PC-3 (cell line): ENCODE data around the gene C7orf57. TPM values are rescaled to one million over a fixed set of nuclear protein-coding genes. Genes with fewer than 3 reads are reported as not detected.

Experiments used
- ATAC-seq: fragments of 200-7000 bp; cut with Tn5 transposase; 2 replicates; pipeline ENCODE4 v1.9.1; 2020; ENCODE audit warnings: mild to moderate bottlenecking, moderate library complexity
- BruUV-seq: library from RNA; stranded (reverse); fragments of 400-500 nt; replicated peaks from 2 replicates; lab custom pipeline; 2021; lab: Mats Ljungman, UMichigan
- CTCF ChIA-PET: fragments of 300-600 bp; sonication (Branson Sonifier 250); formaldehyde crosslinking; loops from one replicate; lab custom pipeline; 2022; ENCODE audit warnings: antibody characterized with exemption; lab: Charles Lee
- POLR2A ChIA-PET: fragments of 300-600 bp; sonication (Branson Sonifier 250); formaldehyde crosslinking; loops from one replicate; lab custom pipeline; 2022; ENCODE audit warnings: antibody characterized with exemption; ENCODE audit not compliant: unreplicated experiment; lab: Charles Lee
- DNase-seq: peaks from one replicate; pipeline ENCODE4 v3.0.0-alpha.2; 2015
- H2AFZ ChIP-seq: fragments of 300-600 bp; sonication (generic); 2 replicates; pipeline ENCODE4 v1.6.0; 2016; ENCODE audit warnings: antibody characterized with exemption, low read length
- H3F3A ChIP-seq: fragments of 300-600 bp; sonication (generic); one replicate; pipeline ENCODE4 v1.6.0; 2017; ENCODE audit warnings: antibody characterized with exemption, low read length, control low read depth, mild to moderate bottlenecking; ENCODE audit not compliant: unreplicated experiment
- H3K27ac ChIP-seq: fragments of 300-600 bp; sonication (generic); 2 replicates; pipeline ENCODE4 v1.5.1; 2016; ENCODE audit warnings: mild to moderate bottlenecking, low read length
- H3K27me3 ChIP-seq: fragments of 300-600 bp; sonication (generic); 2 replicates; pipeline ENCODE4 v1.6.1; 2016; ENCODE audit warnings: low read length, mixed read lengths
- H3K36me3 ChIP-seq: fragments of 300-600 bp; sonication (generic); 2 replicates; pipeline ENCODE4 v1.6.1; 2016; ENCODE audit warnings: low read depth, mixed run types, low read length, mixed read lengths
- H3K4me1 ChIP-seq: fragments of 300-600 bp; sonication (generic); 2 replicates; pipeline ENCODE4 v1.5.1; 2016; ENCODE audit warnings: low read length; ENCODE audit not compliant: insufficient read depth
- H3K4me2 ChIP-seq: fragments of 300-600 bp; sonication (generic); 2 replicates; pipeline ENCODE4 v1.6.0; 2016; ENCODE audit warnings: low read length
- H3K4me3 ChIP-seq: fragments of 300-600 bp; sonication (generic); 2 replicates; pipeline ENCODE4 v1.5.1; 2016; ENCODE audit warnings: mild to moderate bottlenecking, low read length, mixed read lengths
- H3K79me2 ChIP-seq: fragments of 300-600 bp; sonication (generic); 2 replicates; pipeline ENCODE4 v1.6.1; 2017; ENCODE audit warnings: low read length, mixed read lengths
- H3K9ac ChIP-seq: fragments of 300-600 bp; sonication (generic); 2 replicates; pipeline ENCODE4 v1.6.0; 2016; ENCODE audit warnings: mild to moderate bottlenecking, low read length
- H3K9me2 ChIP-seq: fragments of 300-600 bp; sonication (generic); replicated peaks from 2 replicates; pipeline ENCODE4 v1.6.1; 2016; ENCODE audit warnings: mixed run types, low read length, mixed read lengths
- H3K9me3 ChIP-seq: fragments of 300-600 bp; sonication (generic); 2 replicates; pipeline ENCODE4 v1.6.1; 2016; ENCODE audit warnings: low read length, mixed read lengths
- H4K20me1 ChIP-seq: fragments of 300-600 bp; sonication (generic); 2 replicates; pipeline ENCODE4 v1.6.1; 2016; ENCODE audit warnings: low read length, mixed read lengths
- EZH2 ChIP-seq: fragments of 300-600 bp; sonication (generic); IDR thresholded peaks from one replicate; pipeline ENCODE4 v1.6.1; 2017; ENCODE audit warnings: antibody characterized with exemption, mild to moderate bottlenecking, low read length; ENCODE audit not compliant: unreplicated experiment
- EZH2phosphoT487 ChIP-seq: fragments of 300-600 bp; sonication (generic); IDR thresholded peaks from 2 replicates; pipeline ENCODE4 v1.6.1; 2018; ENCODE audit warnings: mild to moderate bottlenecking, antibody characterized with exemption, low read length, borderline replicate concordance
- intact Hi-C: fragments of 100-400 bp; cut with micrococcal nuclease; formaldehyde crosslinking; loops from 2 replicates; pipeline ENCODE4 v1.9.0; 2023
- total RNA-seq: library from RNA; depleted of rRNA; stranded (reverse); fragments of >200 nt; gene quantifications from 2 replicates; pipeline ENCODE4 v1.2.3, GENCODE V29; 2014
- TF ChIP-seq, protein P1 (sequence below): fragments of 300-600 bp; sonication (generic); conservative IDR thresholded peaks from 2 replicates; pipeline ENCODE4 v1.5.1; 2017; ENCODE audit warnings: antibody characterized with exemption, low read depth, mild to moderate bottlenecking, low read length

C7orf57 gene
- total RNA-seq, 1 experiment from 2014 or later, result 0.15 TPM

DNA sequence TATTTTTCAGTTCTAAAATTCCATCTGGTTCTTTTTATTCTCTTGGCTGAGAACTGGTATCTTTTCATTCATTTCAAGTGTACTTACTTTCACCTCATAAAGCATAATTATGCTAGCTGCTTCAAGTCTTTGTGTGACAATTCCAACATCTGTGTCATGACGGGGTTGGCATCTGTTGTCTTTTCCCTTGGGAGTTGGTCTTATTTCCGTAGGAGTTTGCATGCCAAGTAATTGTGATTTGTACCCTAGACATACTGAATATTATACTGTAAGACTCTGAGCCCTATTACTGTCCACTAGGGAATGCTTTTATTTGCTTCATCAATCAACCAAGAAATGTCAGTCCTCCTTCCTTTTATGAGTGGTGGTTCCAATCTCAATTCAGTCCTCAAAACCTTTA lies 31.3 kb upstream of the C7orf57 start:
- Histone ChIP-seq H3K27me3 (no peaks in the 10 kb centered on the region), H3K4me3 (no peak overlapping the region), H3F3A (no peaks in the 10 kb centered on the region), H3K4me1 (peaks cover 8% of the 10 kb centered on the region), H3K9me2 (no peaks in the 10 kb centered on the region), H3K27ac (no peak overlapping the region), H3K79me2 (no peaks in the 10 kb centered on the region), H3K9ac (no peak overlapping the region), H3K36me3 (no peaks in the 10 kb centered on the region), H2AFZ (no peak overlapping the region), H4K20me1 (no peaks in the 10 kb centered on the region), H3K9me3 (no peaks in the 10 kb centered on the region), H3K4me2 (no peak overlapping the region)
- intact Hi-C loops, result no loop called here
- POLR2A ChIA-PET, result no interaction called here
- no peak for ATAC-seq
- no TSS peak for BruUV-seq
- TF ChIP-seq EZH2phosphoT487, result no peak
- TF ChIP-seq, protein P1, sequence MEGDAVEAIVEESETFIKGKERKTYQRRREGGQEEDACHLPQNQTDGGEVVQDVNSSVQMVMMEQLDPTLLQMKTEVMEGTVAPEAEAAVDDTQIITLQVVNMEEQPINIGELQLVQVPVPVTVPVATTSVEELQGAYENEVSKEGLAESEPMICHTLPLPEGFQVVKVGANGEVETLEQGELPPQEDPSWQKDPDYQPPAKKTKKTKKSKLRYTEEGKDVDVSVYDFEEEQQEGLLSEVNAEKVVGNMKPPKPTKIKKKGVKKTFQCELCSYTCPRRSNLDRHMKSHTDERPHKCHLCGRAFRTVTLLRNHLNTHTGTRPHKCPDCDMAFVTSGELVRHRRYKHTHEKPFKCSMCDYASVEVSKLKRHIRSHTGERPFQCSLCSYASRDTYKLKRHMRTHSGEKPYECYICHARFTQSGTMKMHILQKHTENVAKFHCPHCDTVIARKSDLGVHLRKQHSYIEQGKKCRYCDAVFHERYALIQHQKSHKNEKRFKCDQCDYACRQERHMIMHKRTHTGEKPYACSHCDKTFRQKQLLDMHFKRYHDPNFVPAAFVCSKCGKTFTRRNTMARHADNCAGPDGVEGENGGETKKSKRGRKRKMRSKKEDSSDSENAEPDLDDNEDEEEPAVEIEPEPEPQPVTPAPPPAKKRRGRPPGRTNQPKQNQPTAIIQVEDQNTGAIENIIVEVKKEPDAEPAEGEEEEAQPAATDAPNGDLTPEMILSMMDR, result no peak
- TF ChIP-seq EZH2, result no peak
- CTCF ChIA-PET, result no interaction called here
- DNase-seq, result no peak

DNA sequence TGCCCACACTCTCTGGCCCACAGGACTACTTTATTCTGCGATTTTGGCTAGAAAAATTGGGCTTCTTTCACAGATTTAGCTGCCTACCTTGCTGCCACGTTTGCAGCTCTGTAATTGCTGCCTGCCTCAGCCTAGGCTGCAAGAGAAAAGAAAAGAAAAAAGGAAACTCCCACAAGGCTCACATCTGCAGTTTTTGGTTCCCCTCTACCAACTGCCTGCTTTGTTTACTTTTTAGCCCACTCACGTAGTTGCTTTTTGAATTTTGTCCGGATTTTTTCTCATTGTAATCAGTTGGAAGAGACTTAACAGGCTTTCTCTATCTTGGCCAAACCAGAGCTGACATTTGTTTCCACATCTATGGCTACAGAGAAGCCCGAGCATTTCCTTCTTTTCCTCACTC lies 30.7 kb upstream of the C7orf57 start:
- no peak for ATAC-seq
- Histone ChIP-seq H3K9me2 (no peaks in the 10 kb centered on the region), H3F3A (no peaks in the 10 kb centered on the region), H3K4me1 (peaks cover 8% of the 10 kb centered on the region), H3K79me2 (no peaks in the 10 kb centered on the region), H3K27me3 (no peaks in the 10 kb centered on the region), H3K9me3 (no peaks in the 10 kb centered on the region), H3K36me3 (no peaks in the 10 kb centered on the region), H2AFZ (no peak overlapping the region), H3K4me3 (no peak overlapping the region), H3K27ac (no peak overlapping the region), H3K9ac (no peak overlapping the region), H3K4me2 (no peak overlapping the region), H4K20me1 (no peaks in the 10 kb centered on the region)
- intact Hi-C loops, result no loop called here
- CTCF ChIA-PET, result no interaction called here
- POLR2A ChIA-PET, result no interaction called here
- DNase-seq, result no peak
- TF ChIP-seq, protein P1, result no peak
- no peak for TF ChIP-seq EZH2phosphoT487
- TF ChIP-seq EZH2, result no peak
- no TSS peak for BruUV-seq

DNA sequence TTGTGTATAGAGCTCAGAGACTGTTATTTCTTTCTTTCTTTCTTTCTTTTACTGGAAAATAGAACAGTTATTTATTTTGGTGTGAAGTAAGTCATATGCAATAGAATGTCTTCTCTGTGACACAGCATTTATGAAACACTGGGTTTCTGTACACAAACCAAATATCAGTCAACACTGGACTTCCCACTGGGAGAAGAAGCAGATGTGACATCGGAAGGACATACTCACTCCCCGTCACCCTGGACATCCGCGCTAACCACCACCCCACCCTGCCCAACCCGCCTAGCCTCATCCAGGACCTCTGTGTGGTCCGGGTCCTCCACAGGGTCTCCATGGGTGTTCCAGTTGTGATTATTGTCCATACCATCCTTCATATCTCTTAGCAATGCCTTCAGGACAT lies 28.5 kb upstream of the C7orf57 start:
- Histone ChIP-seq H3K79me2 (no peaks in the 10 kb centered on the region), H3K4me1 (no peaks in the 10 kb centered on the region), H3K36me3 (no peaks in the 10 kb centered on the region), H4K20me1 (no peaks in the 10 kb centered on the region), H3K9ac (no peak overlapping the region), H3F3A (no peaks in the 10 kb centered on the region), H3K4me3 (no peak overlapping the region), H3K27me3 (no peaks in the 10 kb centered on the region), H3K4me2 (no peak overlapping the region), H3K9me2 (no peaks in the 10 kb centered on the region), H2AFZ (no peak overlapping the region), H3K27ac (no peak overlapping the region), H3K9me3 (no peaks in the 10 kb centered on the region)
- ChIA-PET POLR2A (no interaction called here), CTCF (no interaction called here)
- BruUV-seq, result no TSS peak
- ATAC-seq (no peak), DNase-seq (no peak)
- intact Hi-C loops, result no loop called here
- TF ChIP-seq, protein P1, result no peak
- no peak for TF ChIP-seq EZH2
- no peak for TF ChIP-seq EZH2phosphoT487
